GM21576 (cell line): Measurements from ENCODE around the gene TRIM31.
"Not testable (repeated sequence)": the region's sequence is repeated elsewhere in the genome, so short reads cannot be mapped to it uniquely, and the experiment has no call there.

Source experiments
- ATAC-seq: cut with Tn5 transposase; IDR thresholded peaks from one replicate; pipeline ENCODE4 v1.9.1; 2021; ENCODE audit warnings: mild to moderate bottlenecking, moderate library complexity; ENCODE audit not compliant: unreplicated experiment

Gene TRIM31

GRCh38 chr6:30118691-30119090 lies 5.8 kb upstream of the TRIM31 start:
- ATAC-seq, result not testable (repeated sequence)

DNA sequence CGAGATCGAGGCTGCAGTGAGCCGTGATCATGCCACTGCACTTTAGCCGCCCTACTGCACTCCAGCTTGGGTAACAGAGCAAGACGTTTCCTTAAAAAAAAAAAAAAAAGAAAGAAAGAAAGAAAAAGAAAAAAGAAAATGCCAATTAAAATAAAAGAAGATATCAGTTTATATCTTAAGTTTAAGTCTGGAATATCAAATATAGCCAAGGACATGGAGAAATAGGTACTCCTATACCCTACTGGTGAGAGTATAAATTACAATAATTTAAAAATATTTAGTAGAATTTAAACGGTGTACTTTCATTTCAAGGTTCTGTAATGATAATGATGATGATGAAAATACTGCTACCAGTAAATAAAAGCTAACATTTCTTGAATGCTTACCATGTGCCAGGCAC lies 3.8 kb upstream of the TRIM31 start:
- ATAC-seq, result no peak

GRCh38 chr6:30113841-30114240 lies 951 bp upstream of the TRIM31 start:
- ATAC-seq, result no peak

DNA sequence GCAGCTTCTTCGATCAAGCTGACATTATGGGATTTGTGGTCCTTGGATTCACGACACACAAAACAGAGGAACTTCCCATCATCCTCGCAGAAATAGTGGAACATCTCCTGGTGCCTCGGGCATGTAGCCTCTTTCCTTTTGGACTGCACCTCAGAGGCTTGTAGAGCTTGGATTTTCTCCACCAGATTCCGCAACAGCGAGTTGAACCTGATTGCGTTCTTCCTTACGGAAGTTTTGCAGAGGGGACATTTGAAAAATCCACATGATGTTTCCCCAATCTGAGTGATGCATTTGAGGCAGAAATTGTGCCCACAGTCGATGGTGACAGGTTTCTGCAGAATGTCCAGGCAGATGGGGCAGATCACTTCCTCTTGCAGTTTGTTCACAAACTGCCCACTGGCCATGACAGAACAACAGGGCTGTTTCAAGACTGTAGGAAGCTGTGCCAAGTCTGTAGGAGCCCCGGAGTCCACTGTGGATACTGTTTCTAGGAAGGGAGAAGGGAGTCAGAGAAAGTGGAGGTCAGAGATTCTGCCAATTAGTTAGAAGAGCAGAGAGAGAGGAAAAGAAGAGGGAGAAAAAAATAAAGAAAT lies 392 bp downstream of the TRIM31 start:
- no peak for ATAC-seq

GRCh38 chr6:30111266-30111856 lies 1.5 kb downstream of the TRIM31 start:
- ATAC-seq, result no peak

- no peak for ATAC-seq
Observed at GRCh38 chr6:30104661-30105060, 8.2 kb downstream of the TRIM31 start.

- no peak for ATAC-seq
Observed at GRCh38 chr6:30103872-30104179, 9.1 kb downstream of the TRIM31 start.

DNA sequence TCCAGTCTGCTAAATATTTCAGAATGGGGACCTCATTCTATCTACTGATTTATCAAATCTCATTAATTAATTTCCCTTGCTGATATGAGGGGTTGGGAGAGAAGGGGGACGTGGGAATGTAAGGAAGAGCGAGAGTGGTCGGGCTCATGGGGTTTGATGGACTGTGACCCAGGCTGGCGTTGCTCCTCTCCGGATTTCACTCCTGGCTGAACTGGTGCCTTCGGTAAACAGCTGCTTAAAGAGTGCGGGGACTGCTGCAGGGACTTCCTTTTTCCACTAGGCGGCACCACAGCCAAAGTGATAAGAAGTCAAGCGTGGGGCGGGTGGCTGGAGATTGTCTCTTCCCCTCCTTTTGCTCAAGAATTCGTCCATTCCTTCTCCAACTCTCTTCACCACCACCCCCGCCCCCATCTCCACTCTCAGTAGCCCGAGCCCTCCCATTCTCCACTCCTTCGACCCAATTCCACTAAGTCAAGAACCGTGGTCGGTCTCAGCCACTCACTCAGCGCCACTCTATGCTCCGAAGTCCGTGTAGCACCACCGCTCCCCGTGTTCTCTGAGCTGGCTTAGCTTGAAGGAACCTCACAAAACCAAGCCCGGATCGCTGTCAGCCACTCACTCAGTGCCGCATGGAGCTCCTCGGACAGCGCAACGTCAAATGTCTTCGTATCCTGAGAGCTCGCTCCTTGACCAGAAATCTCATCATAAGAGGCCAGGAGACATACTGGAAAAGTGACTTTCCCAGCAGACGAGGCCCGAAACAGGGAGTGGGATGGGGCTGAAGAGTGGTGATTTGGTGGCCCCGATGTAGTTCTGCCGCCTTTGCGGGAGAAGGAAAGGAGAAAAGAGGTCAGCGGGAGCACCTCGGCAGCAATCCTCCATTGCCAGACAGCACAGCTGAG lies 9.7 kb downstream of the TRIM31 start:
- ATAC-seq, result no peak

GRCh38 chr6:30102414-30102969 lies 10.4 kb downstream of the TRIM31 start:
- ATAC-seq, result no peak

DNA sequence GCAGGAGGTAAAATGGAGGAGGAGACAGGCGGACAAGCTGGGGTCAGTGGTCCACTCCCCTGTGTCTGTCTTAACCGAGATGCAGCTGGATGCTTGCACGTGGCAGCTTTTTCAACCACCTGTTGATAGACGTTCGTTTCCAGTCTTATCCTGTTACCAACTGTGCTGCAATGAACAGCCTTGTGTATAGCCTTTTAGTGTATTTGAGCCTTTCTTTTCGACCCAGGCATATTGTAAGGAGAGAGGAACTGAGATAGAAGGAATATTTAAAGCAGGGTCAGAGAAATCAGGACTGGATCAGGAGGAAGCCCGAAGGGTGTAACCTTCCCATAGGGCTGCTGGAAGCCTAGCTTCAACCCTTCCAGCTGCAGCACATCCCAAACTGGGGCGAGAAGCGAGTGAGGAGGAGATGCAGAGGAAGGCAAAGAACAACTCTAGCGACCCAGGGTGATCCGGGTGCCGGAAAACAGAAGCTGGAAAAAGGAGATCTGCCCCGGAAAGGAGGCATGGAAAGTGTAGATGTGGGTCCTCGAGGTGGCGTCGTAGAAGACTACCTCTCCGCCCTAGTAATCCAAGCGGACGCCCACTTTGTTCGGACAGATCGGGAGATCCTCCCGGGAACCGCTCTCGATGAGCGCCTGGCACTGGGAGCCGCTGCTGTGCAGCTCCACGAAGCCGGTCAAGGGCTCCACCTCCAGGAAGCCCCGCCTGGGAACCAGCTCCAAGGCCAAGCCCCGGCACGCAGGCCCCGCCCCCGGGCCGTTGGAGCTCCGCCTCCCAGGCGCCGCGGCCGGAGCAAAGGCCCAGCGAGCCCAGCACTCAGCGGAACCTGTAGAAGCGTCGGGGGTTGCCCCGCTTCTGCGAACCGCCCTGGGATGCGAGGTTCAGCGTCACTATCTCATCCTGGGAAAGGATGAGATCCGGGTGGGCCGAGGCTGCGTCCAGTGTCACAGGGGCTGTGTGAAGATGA lies 11.2 kb downstream of the TRIM31 start:
- peak; percentile 63 for ATAC-seq

- no peak for ATAC-seq
Observed at GRCh38 chr6:30100585-30101443, 12.1 kb downstream of the TRIM31 start.

DNA sequence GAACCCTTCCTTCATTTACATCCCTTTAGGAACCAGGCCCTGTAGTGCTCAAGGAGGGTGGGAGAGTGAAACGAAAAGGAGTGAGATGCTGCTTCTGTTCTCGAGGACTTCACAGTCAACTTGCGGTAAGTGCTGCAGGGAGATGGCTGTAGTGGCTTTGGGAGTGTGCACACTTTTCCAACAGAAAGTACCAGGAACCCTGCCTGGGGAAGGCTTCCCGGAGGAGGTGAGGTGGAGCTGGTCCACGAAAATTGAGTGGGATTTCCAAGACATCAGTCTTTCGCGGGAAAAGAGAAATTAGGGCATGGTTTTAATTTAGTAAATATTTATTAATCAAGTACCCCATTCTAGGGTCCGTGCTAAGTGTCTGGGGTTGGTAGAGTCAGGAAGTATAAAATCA lies 12.7 kb downstream of the TRIM31 start:
- ATAC-seq, result no peak

- no peak for ATAC-seq
Observed at GRCh38 chr6:30097902-30098768, 14.8 kb downstream of the TRIM31 start.

- no peak for ATAC-seq
Observed at GRCh38 chr6:30096829-30097228, 16.1 kb downstream of the TRIM31 start.

- no peak for ATAC-seq
Observed at GRCh38 chr6:30093951-30094661, 18.8 kb downstream of the TRIM31 start.

- ATAC-seq, result no peak
Observed at GRCh38 chr6:30092852-30093543, 19.9 kb downstream of the TRIM31 start.

DNA sequence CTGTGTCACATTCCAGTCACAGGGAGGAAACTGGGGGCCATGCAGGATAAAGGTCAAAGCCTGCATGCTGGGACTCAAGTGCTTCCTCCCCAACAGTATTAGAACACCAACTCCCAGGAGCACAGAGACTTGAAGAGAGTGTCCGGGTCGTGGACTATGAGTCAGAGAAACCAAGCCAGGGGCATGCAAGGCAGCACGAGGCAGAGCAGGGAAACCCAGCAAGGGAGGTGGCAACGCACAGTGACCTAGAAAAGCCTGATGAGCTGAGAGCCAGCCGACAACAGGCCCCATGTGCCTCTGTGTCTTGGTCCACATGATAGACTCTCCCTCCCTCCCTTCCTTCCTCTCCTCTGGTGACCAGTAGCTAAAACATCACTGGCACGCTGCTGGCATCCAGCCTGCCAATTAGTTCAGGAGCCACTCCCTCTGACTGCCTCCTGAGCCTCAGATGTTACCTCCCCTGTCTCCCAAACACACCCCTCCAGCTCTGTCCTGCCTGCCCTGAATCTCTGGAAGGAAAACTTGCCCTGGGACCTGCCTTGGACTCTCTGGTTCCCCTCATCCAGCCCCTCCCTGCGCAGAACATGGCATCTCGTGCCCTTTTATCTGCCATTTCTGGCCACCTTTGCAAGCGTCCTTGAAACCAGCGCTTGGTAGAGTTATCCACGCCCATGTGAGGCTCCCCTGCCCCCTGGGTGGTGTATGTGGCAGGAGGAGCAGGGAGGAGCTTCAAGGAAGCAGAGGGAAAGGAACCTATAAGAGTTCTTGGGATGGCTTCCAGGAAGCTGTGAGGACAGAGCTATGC lies 21.1 kb downstream of the TRIM31 start:
- no peak for ATAC-seq
